Thyroid gland (tissue), 4 donors: ENCODE results near the gene SENP2. TPM values are rescaled to one million over a fixed set of nuclear protein-coding genes. Genes with fewer than 3 reads are reported as not detected.

Experiments used
- DNase-seq, 2 donors: peaks; one replicate each; pipeline ENCODE4 v3.0.0-alpha.2; 2019
- H3K27ac ChIP-seq, 3 donors: fragments of 200-600 bp; sonication (generic); 1 replicate in 2 of 3; 2 replicates in 1 of 3; pipeline ENCODE4 v1.5.1; 2016 to 2019; ENCODE audit warnings: mild to moderate bottlenecking in 1 of 3, moderate library complexity in 1 of 3
- H3K27me3 ChIP-seq: fragments of 200-600 bp; sonication (generic); one replicate; pipeline ENCODE4 v1.5.1; 2019
- H3K36me3 ChIP-seq, 2 donors: fragments of 200-600 bp; sonication (generic); one replicate each; pipeline ENCODE4 v1.5.1; 2016 to 2019
- H3K4me1 ChIP-seq, 2 donors: fragments of 200-600 bp; sonication (generic); one replicate each; pipeline ENCODE4 v1.5.1; 2017 to 2019
- H3K4me3 ChIP-seq, 3 donors: fragments of 200-600 bp; sonication (generic); replicated peaks in 1 of 3; 1 replicate in 2 of 3; 2 replicates in 1 of 3; pipeline ENCODE4 v1.5.1; 2016; ENCODE audit warnings: mild to moderate bottlenecking in 1 of 3
- H3K9me3 ChIP-seq: fragments of 200-600 bp; sonication (generic); one replicate; pipeline ENCODE4 v1.5.1; 2017
- POLR2A ChIP-seq, 2 donors: fragments of 450-650 bp; IDR thresholded peaks; one replicate each; pipeline ENCODE4 v1.6.1; 2017; ENCODE audit warnings: antibody characterized with exemption in 2 of 2, mild to moderate bottlenecking in 2 of 2, moderate library complexity in 1 of 2
- WGBS, 2 donors: methylation state at CpG; one replicate each; pipeline ENCODE4 v1.1.5; 2017; 5-methylcytosine and 5-hydroxymethylcytosine counted together
- intact Hi-C: fragments of 100-400 bp; cut with DNase I; formaldehyde crosslinking; loops from one replicate; pipeline ENCODE4 v1.15.1; 2023
- total RNA-seq, 4 donors: library from RNA; depleted of rRNA; stranded (reverse); fragments of >200 nt; gene quantifications; one replicate each; pipeline ENCODE4 v1.2.3, GENCODE V29; 2016
- TF ChIP-seq, protein P1 (sequence below), 6 experiments: fragments of 200-600 bp in 3 of 6; fragments of 450-650 bp in 3 of 6; sonication (generic) in 3 of 6; IDR thresholded peaks; one replicate each; pipeline ENCODE4 v1.5.1; 2016 to 2019; ENCODE audit warnings: antibody characterized with exemption in 6 of 6, mild to moderate bottlenecking in 2 of 6, inconsistent platforms in 1 of 6, moderate library complexity in 1 of 6

SENP2 gene
- 10 to 100 TPM; 34.0 to 82.9 (median 39.6) TPM for total RNA-seq

DNA sequence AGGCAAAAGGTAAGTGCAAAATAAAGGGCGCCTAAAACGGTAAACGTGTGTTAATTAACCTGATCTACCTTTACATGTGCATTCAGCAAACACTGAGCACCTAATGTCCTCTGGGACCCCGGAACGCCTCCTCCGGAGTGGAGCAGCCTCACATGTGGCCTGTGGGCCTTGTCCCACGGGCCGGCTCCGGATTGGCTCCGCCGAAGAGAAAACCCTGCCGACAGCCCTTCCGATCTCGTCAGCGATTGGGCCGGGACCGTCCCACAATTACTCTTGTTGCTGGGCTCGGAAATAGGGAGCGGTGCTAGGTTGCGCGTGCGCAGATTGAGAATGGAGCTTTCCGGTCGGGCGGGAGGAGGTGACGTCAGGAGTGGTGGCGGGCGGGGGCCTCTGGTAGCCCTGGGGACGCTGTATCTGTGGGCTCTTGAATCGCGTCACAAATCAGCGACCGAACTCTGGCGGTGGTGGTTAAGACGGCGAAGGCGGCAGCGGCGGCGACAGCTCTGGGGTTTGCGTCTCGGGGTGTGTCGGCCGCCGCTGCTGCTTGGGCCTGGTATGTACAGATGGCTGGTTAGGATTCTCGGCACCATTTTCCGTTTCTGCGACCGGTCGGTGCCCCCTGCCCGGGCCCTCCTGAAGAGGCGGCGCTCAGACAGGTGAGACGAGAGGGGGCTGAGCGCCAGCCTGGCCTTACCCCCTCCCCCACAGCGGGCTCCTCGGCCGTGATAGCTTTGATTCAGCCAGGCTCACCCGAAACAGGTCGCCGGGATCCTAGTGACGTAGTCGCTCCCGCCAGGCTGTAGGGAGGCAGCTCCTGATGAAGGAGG lies at the start of gene SENP2:
Gene SENP2, plus strand, starts transcription at position 437 of the 827 bp plus-strand sequence. Its CDS starts 119 bp downstream, at position 556.
- Histone ChIP-seq H3K36me3 (no peaks in the 10 kb centered on the region), H3K4me3 (peak within 1 kb of the TSS; percentile 55 to 98 (median 80)), H3K27me3 (no peaks in the 10 kb centered on the region), H3K27ac (peak within 1 kb of the TSS; percentile 92 to 97 (median 96)), H3K9me3 (no peaks in the 10 kb centered on the region), H3K4me1 (peaks cover 12 to 19% of the 10 kb centered on the region in 2 donors)
- 1% methylated on average over 15 to 28 of the region's 64 CpGs for WGBS, 2 donors
- peak; percentile 99 for DNase-seq
- TF ChIP-seq, protein P1, sequence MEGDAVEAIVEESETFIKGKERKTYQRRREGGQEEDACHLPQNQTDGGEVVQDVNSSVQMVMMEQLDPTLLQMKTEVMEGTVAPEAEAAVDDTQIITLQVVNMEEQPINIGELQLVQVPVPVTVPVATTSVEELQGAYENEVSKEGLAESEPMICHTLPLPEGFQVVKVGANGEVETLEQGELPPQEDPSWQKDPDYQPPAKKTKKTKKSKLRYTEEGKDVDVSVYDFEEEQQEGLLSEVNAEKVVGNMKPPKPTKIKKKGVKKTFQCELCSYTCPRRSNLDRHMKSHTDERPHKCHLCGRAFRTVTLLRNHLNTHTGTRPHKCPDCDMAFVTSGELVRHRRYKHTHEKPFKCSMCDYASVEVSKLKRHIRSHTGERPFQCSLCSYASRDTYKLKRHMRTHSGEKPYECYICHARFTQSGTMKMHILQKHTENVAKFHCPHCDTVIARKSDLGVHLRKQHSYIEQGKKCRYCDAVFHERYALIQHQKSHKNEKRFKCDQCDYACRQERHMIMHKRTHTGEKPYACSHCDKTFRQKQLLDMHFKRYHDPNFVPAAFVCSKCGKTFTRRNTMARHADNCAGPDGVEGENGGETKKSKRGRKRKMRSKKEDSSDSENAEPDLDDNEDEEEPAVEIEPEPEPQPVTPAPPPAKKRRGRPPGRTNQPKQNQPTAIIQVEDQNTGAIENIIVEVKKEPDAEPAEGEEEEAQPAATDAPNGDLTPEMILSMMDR (IDR thresholded peaks at IDR 0.05): peak in 1 of 6 experiments; percentile 10
- peak; percentile 37 to 91 for TF ChIP-seq POLR2A (IDR thresholded peaks at IDR 0.05)
- intact Hi-C loops: loop anchor here (10.0 kb wide), 1 partner anchor 91 kb away; the partner anchor contains the start of gene TMEM41A

- H3K27me3 ChIP-seq: no peaks in the 10 kb centered on the region
- peak; percentile 7 to 17 for DNase-seq
- H3K4me3 ChIP-seq: no peak overlapping the region
- no peak overlapping the region for H3K27ac ChIP-seq
- intact Hi-C loops: no loop called here
- H3K4me1 ChIP-seq: no peaks in the 10 kb centered on the region
- no peaks in the 10 kb centered on the region for H3K9me3 ChIP-seq
- no peaks in the 10 kb centered on the region for H3K36me3 ChIP-seq
- TF ChIP-seq, protein P1 (IDR thresholded peaks at IDR 0.05): no peak
- no peak for TF ChIP-seq POLR2A (IDR thresholded peaks at IDR 0.05)
- WGBS, 2 donors: 28 to 34% methylated on average over 9 of the region's 9 CpGs
Observed at GRCh38 chr3:185537369-185537970, 48.6 kb upstream of the SENP2 start.

DNA sequence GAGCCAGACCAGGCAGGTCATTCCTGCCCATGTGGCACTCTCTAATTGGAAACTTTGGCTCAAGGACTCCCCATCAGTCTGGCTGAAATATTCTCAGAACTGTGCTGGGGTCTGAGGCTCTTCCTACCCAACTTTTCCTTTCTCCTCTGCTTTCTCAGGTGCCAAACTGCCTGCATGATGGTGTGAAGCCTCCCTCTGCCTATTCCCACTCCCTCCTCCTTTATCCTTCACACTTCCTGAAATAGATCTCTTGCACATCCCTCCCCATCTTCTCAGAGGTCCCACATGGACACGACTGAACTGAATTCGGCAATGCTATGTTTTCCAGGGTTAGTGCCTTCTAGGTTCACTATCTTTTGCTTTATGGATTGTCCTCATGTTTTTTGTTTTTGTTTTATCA lies 46.2 kb upstream of the SENP2 start:
- Histone ChIP-seq H3K4me3 (no peak overlapping the region), H3K9me3 (no peaks in the 10 kb centered on the region), H3K4me1 (no peaks in the 10 kb centered on the region), H3K27me3 (no peaks in the 10 kb centered on the region), H3K36me3 (no peaks in the 10 kb centered on the region), H3K27ac (no peak overlapping the region)
- TF ChIP-seq POLR2A (IDR thresholded peaks at IDR 0.05): no peak
- TF ChIP-seq, protein P1 (IDR thresholded peaks at IDR 0.05): no peak
- 67 to 77% methylated on average over 2 of the region's 2 CpGs for WGBS, 2 donors
- intact Hi-C loops: no loop called here
- DNase-seq: no peak

- no peaks in the 10 kb centered on the region for H3K36me3 ChIP-seq
- H3K27ac ChIP-seq: no peak overlapping the region
- no peak for TF ChIP-seq POLR2A (IDR thresholded peaks at IDR 0.05)
- TF ChIP-seq, protein P1 (IDR thresholded peaks at IDR 0.05): no peak
- 89 to 91% methylated on average over 7 of the region's 7 CpGs for WGBS, 2 donors
- intact Hi-C loops: no loop called here
- no peaks in the 10 kb centered on the region for H3K9me3 ChIP-seq
- no peak for DNase-seq
- H3K27me3 ChIP-seq: no peaks in the 10 kb centered on the region
- no peaks in the 10 kb centered on the region for H3K4me1 ChIP-seq
- no peak overlapping the region for H3K4me3 ChIP-seq
Observed at GRCh38 chr3:185540695-185541094, 45.4 kb upstream of the SENP2 start.

DNA sequence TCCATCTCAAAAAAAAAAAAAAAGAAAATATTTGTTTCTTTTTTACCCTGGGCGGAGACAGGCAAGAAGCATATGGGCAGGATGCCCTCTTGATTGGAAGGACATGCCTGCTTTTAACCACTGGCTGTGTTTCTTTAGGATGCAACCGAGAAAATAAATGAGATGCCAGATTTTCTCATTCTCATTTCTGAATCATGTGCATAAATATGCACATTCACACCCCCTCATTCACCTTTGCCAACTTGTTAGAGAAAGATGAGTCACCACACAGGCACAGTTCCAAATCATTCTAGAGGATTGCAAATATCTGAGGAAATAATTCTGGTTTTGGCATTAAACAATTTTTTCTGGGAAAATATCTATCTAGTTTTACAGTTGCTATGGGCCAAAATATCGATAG lies 37.0 kb upstream of the SENP2 start:
- H3K4me1 ChIP-seq: no peaks in the 10 kb centered on the region
- no peak overlapping the region for H3K4me3 ChIP-seq
- H3K36me3 ChIP-seq: no peaks in the 10 kb centered on the region
- DNase-seq: peak in 1 of 2 donors; percentile 14
- intact Hi-C loops: no loop called here
- WGBS, 2 donors: 66 to 68% methylated on average over 3 of the region's 3 CpGs
- H3K27ac ChIP-seq: no peak overlapping the region
- H3K9me3 ChIP-seq: no peaks in the 10 kb centered on the region
- TF ChIP-seq POLR2A (IDR thresholded peaks at IDR 0.05): no peak
- TF ChIP-seq, protein P1 (IDR thresholded peaks at IDR 0.05): no peak
- no peaks in the 10 kb centered on the region for H3K27me3 ChIP-seq
